Rectal smooth muscle tissue (tissue), 1 donor: ENCODE measurements around the gene CYGB.

Source experiments
- H3K27ac ChIP-seq: one replicate; pipeline ENCODE4 v1.7.0; 2013; ENCODE audit warnings: low read depth, low read length, inconsistent platforms
- H3K27me3 ChIP-seq: one replicate; pipeline ENCODE4 v1.7.0; 2013; ENCODE audit warnings: low read length; ENCODE audit not compliant: control insufficient read depth, insufficient read depth
- H3K36me3 ChIP-seq: one replicate; pipeline ENCODE4 v1.7.0; 2013; ENCODE audit warnings: low read length; ENCODE audit not compliant: control insufficient read depth, insufficient read depth
- H3K4me1 ChIP-seq: one replicate; pipeline ENCODE4 v1.7.0; 2013; ENCODE audit warnings: low read length; ENCODE audit not compliant: control insufficient read depth, insufficient read depth
- H3K4me3 ChIP-seq: one replicate; pipeline ENCODE4 v1.7.0; 2013; ENCODE audit warnings: low read length
- H3K9ac ChIP-seq: one replicate; pipeline ENCODE4 v1.7.0; 2013; ENCODE audit warnings: low read length

CYGB gene

GRCh38 chr17:76575570-76575969 lies 38.1 kb upstream of the CYGB start:
- Histone ChIP-seq H3K4me1 (peaks cover 2% of the 10 kb centered on the region), H3K4me3 (no peak overlapping the region), H3K36me3 (no peaks in the 10 kb centered on the region), H3K27ac (no peak overlapping the region), H3K27me3 (no peaks in the 10 kb centered on the region), H3K9ac (no peak overlapping the region)

GRCh38 chr17:76574166-76574565 lies 36.7 kb upstream of the CYGB start:
- H3K9ac ChIP-seq = no peak overlapping the region
- H3K4me3 ChIP-seq = no peak overlapping the region
- H3K4me1 ChIP-seq = peaks cover 2% of the 10 kb centered on the region
- no peaks in the 10 kb centered on the region for H3K27me3 ChIP-seq
- H3K27ac ChIP-seq = no peak overlapping the region
- H3K36me3 ChIP-seq = no peaks in the 10 kb centered on the region

GRCh38 chr17:76573096-76573495 lies 35.6 kb upstream of the CYGB start:
- peaks cover 2% of the 10 kb centered on the region for H3K4me1 ChIP-seq
- no peaks in the 10 kb centered on the region for H3K27me3 ChIP-seq
- no peak overlapping the region for H3K27ac ChIP-seq
- H3K9ac ChIP-seq = no peak overlapping the region
- no peak overlapping the region for H3K4me3 ChIP-seq
- H3K36me3 ChIP-seq = no peaks in the 10 kb centered on the region

GRCh38 chr17:76572201-76572910 lies 34.8 kb upstream of the CYGB start:
- no peak overlapping the region for H3K27ac ChIP-seq

GRCh38 chr17:76570877-76571471 lies 33.5 kb upstream of the CYGB start:
- Histone ChIP-seq H3K27me3 (no peaks in the 10 kb centered on the region), H3K36me3 (no peaks in the 10 kb centered on the region), H3K4me1 (no peaks in the 10 kb centered on the region), H3K9ac (no peak overlapping the region), H3K27ac (no peak overlapping the region), H3K4me3 (no peak overlapping the region)

More at GRCh38 chr17:76572201-76572910, 34.8 kb upstream of the CYGB start:
- H3K4me3 ChIP-seq = no peak overlapping the region
- no peak overlapping the region for H3K9ac ChIP-seq
- no peaks in the 10 kb centered on the region for H3K27me3 ChIP-seq
- no peaks in the 10 kb centered on the region for H3K36me3 ChIP-seq
- peaks cover 2% of the 10 kb centered on the region for H3K4me1 ChIP-seq

- Histone ChIP-seq H3K27me3 (no peaks in the 10 kb centered on the region), H3K36me3 (no peaks in the 10 kb centered on the region), H3K4me3 (no peak overlapping the region), H3K27ac (no peak overlapping the region), H3K4me1 (no peaks in the 10 kb centered on the region), H3K9ac (no peak overlapping the region)
Measured at GRCh38 chr17:76570457-76570856, 32.9 kb upstream of the CYGB start.

- H3K9ac ChIP-seq = no peak overlapping the region
- H3K27ac ChIP-seq = no peak overlapping the region
- H3K36me3 ChIP-seq = peaks cover under 1% of the 10 kb centered on the region
- no peak overlapping the region for H3K4me3 ChIP-seq
- no peaks in the 10 kb centered on the region for H3K4me1 ChIP-seq
- H3K27me3 ChIP-seq = no peaks in the 10 kb centered on the region
Measured at GRCh38 chr17:76569607-76570279, 32.2 kb upstream of the CYGB start.

GRCh38 chr17:76568811-76569221 lies 31.3 kb upstream of the CYGB start:
- H3K27ac ChIP-seq = no peak overlapping the region
- no peaks in the 10 kb centered on the region for H3K4me1 ChIP-seq
- H3K9ac ChIP-seq = no peak overlapping the region
- H3K27me3 ChIP-seq = no peaks in the 10 kb centered on the region
- peaks cover 3% of the 10 kb centered on the region for H3K36me3 ChIP-seq
- no peak overlapping the region for H3K4me3 ChIP-seq

- H3K9ac ChIP-seq = no peak overlapping the region
- no peaks in the 10 kb centered on the region for H3K27me3 ChIP-seq
- H3K27ac ChIP-seq = no peak overlapping the region
- H3K4me1 ChIP-seq = no peaks in the 10 kb centered on the region
- H3K4me3 ChIP-seq = no peak overlapping the region
- peaks cover 3% of the 10 kb centered on the region for H3K36me3 ChIP-seq
Measured at GRCh38 chr17:76567634-76568432, 30.3 kb upstream of the CYGB start.

GRCh38 chr17:76566988-76567431 lies 29.5 kb upstream of the CYGB start:
- H3K4me3 ChIP-seq = no peak overlapping the region
- peaks cover under 1% of the 10 kb centered on the region for H3K4me1 ChIP-seq
- H3K27ac ChIP-seq = no peak overlapping the region

GRCh38 chr17:76566613-76566943 lies 29.1 kb upstream of the CYGB start:
- Histone ChIP-seq H3K36me3 (peaks cover 3% of the 10 kb centered on the region), H3K4me3 (no peak overlapping the region), H3K9ac (no peak overlapping the region), H3K27me3 (no peaks in the 10 kb centered on the region), H3K4me1 (peaks cover 5% of the 10 kb centered on the region), H3K27ac (no peak overlapping the region)

More at GRCh38 chr17:76566988-76567431, 29.5 kb upstream of the CYGB start:
- peaks cover 3% of the 10 kb centered on the region for H3K36me3 ChIP-seq
- H3K27me3 ChIP-seq = no peaks in the 10 kb centered on the region
- H3K9ac ChIP-seq = no peak overlapping the region
